ENCODE measurements around the gene NKPD1.

NKPD1 gene

DNA sequence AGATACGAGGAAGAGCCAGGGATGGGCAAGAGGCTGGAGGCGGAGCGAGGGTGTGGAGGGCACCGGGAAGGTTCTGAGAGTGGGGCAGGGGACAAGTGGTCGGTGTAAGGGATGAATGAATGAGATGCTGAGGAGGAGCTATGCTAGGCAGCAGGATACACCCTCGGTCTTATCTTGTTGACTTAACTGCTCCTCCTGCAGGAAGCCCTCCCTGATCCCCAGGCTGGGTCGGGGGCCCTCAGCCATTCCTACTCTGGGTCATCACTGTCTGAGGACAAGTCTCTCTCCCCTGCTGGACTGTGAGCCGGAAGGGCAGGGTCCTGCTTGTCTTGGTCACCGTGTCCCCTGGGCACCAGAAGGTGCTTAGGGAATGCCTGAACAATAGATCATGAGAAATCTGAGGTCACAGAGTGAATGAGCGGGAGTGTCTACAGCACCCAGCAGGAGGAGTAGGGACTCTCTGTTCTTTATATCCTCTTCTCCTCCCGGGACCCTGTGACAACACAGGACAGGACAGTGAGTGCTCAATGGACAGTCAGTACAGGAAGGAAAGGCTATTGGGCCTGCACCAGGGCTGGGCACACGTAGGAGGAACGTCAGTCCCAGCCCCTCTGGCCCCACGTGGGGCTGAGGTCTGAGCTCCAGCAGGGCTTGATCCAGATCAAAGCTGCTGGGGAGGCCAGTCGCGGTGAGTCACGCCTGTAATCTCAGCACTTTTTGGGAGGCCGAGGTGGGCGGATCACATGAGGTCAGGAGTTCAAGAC, 6.5 kb downstream of the NKPD1 start:
- DNase-seq (ENCODE audit: low read depth in 2 of 2), result no peak

DNA sequence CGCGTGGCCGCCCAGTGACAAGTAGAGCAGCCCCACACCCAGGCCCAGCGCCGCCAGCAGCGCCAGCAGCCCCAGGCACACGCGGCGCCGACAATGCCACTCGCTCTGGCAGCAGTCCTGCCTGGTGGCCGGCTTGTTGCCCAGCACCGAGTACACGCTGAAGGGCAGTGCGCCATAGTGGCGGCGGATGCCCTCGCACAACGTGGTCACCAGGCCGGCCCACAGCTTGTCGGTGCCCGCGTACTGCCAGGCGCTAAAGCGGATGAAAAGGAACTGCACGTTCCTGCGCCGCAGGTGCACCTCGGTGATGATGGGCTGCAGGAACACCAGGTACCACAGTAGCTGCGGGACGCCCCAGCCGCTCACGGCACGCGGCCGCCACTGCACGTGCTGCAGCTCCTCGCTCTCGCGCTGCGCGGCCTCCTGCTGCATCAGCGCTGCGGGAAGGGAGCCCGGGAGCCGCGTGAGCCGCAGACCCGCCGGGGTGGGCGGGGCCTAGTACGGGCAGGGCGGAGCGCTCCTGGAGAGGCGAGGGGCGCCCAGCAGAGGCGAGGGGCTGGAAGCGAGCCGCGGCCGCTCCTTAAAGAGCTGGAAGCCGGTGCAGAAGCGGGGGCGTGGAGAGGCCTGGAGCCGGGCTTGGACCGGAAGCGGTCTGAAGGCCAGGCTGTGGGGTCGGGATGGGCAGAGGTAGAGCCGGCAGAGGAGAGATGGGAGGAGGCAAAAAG, 7.3 kb downstream of the NKPD1 start:
- DNase-seq (ENCODE audit: low read depth in 2 of 2), result peak; percentile 30 to 36

DNA sequence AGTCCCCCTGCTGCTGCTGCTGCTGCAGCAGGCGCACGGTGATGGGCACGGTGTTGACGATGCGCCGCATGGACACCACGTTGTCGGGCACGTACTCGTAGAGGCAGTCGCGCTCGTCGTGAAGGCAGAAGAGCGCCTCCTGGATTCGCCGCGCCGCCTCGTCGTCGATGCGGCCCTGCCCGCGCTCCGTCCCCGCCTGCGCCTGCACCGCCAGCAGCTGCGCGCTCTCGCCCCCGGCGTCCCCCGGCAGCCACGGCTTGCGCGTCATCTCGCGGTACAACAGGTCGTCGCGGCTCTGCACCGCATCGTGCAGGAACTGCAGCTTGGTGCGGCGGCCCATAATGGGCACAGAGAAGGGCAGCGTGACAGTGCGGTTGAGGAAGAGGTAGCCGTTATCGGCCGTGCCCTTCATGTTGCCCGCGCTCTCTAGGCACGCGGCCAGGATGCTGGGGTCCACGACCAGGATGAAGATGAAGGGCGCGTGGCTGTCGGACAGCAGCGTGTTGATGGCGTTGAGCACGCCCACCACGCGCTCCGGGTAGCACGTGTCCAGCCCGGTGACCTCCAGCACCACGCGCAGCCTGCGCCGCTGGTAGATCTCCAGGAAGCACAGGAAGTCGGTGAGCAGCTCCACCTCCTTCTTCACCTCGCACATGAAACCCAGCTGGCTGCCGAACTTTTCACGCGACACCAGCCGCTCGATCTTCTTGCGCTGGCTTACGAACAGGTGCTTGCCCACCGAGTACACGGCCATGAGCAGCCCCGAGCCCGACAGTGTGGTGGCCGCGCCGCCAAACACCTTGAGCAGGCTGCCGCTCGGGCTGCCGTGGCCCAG, 8.1 kb downstream of the NKPD1 start:
- peak; percentile 27 to 39 for DNase-seq (ENCODE audit: low read depth in 2 of 2)

DNA sequence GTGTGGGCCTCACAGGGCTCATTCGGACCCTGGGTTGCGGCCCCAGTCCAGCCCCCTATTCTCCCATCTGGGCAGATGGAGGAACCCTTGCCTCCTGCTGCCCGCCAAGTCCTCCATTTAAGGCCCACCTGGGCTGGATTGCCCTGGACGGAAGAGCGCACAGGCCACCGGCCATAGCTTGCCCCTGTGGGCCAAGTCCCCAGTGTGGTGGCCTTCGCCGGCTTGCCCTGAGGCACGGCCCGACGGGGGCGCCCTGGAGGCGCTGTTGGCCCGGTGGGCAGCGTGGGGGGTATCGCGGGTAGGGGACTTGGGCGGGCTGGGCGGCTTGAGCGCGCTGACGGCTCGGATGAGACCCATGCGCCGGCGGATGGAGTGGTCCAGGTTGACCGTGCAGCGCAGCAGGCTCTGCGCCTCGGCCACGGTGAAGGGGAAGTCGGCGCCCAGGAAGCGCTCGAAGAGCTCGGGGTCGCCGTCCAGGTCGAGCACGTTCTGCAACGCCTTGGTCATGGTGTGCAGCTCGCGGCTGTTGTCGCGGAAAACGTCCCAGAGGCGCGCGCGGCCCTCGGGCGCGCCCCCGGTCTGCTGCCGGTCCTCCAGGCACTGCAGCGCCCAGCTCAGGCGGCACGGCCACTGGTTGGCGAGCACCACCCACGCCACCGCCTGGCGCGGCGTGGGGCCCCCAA, 8.8 kb downstream of the NKPD1 start:
- DNase-seq (ENCODE audit: low read depth in 2 of 2), result no peak

DNA sequence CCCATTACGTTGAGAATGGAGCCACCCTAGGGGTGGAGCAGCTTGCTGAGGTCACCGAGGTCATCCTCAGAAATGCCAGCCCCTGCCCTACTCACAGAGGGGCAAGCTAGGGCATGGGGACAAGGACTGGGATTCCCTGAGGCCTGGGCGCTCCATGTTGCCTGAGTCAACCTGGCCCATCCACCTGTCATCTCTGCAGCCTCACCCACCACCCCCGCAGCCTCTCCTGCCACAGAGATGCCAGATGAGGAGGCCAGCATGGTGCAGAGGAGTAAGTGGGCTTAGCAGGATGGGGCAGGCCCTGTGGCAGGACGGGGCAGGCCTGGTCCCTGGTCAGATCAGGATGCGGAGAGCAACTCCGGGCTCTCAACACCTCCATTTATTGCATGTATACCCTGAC, 9.5 kb downstream of the NKPD1 start:
- DNase-seq (ENCODE audit: low read depth in 2 of 2), result no peak

DNA sequence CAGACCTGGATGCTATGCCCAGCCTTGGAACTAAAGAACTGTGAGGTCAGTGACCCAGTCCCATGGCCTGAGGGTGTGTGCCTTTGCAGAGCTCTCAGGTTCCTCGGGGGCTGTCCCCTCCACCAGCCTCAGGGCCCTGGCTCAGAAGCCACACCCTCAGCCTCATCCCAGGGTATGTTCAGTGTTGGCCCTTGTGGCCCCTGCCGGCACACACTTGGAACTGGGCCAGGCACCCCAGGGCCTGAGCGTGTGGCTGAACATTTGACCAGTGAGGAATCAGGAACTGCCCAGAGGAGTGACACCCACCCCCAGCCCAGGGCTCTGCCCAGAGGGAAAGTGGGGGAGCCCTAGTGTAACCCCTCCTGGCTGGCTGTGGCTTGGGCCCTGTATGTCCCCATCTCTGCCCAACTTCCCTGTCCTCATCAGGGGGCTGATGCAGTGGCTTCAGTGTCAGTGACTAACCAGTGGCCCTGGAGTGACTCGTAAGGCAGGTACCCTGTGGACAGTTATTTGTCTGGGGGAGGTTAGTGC, 10.0 kb downstream of the NKPD1 start:
- no peak for DNase-seq (ENCODE audit: low read depth in 2 of 2)

DNA sequence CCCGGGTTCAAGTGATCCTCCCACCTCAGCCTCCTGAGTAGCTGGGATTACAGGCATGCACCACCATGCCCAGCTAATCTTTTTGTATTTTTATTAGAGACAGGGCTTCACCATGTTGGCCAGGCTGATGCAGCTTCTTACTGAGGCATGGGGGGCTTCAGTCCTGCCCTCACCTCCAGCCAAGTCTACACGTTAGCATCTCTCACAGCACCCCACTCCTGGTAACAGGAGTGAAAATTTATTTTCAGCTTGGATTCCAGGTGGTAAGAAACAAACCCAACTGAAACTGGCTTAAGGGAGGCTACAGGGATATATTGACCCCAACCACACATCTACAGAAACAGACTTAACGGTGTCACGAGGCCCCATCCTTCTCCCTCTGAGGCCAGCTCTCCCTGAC, 10.6 kb downstream of the NKPD1 start:
- no peak for DNase-seq (ENCODE audit: low read depth in 2 of 2)

DNA sequence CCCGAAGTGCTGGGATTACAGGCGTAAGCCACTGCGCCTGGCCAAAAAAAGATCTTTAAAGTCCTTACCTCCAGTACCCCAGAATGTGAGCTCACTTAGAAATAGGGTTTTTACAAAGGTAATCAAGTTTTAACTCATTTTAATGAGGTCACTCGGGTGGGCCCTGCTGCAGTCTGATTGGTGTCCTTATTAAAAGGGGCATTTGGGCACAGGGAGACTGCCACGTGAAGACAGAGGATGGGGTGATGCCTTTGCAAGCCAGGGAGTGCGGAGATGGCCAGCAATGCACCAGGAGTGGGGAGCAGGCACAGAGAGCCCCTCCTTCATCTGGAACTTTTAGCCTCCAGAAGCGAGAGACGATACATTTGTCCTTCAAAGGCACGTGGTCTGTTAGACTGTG, 11.7 kb downstream of the NKPD1 start:
- no peak for DNase-seq (ENCODE audit: low read depth in 2 of 2)

DNA sequence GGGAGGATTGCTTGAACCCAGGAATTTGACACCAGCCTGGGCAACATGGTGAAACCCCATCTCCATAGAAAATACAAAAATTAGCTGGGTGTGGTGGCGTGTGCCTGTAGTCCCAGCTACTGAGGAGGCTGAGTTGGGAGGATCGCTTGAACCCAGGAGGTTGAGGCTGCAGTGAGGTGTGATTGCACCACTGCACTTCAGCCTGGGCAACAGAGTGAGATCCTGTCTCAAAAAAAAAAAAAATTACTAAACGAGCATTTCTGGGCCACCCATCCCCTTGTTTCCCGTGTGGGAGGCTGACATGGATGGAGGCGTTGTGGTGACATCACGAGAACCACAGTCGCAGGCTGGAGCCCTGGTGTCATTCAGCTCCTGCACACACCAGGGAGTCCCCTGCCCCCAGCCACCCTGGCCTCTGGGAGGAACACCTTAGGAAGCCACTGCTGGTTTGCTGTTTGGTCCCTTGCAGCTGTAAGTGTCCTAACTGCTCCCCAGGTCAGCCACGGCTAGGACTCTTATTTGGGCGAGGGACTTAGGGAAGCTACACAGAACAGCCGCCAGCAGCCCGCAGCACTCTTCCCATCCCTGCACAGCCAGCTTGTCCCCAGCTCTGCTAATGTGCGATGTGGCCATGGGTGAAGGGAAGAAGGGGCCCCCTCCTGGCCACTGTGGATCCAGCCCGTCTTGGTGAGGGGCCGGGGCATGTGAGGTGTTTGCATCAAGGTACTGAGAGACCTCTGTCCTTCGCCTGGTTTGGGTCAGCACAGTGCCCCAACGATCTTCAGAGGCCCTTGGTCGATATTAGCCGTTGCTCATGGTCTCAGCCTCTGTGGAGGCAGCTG, 12.7 kb downstream of the NKPD1 start:
- no peak for DNase-seq (ENCODE audit: low read depth in 2 of 2)

DNA sequence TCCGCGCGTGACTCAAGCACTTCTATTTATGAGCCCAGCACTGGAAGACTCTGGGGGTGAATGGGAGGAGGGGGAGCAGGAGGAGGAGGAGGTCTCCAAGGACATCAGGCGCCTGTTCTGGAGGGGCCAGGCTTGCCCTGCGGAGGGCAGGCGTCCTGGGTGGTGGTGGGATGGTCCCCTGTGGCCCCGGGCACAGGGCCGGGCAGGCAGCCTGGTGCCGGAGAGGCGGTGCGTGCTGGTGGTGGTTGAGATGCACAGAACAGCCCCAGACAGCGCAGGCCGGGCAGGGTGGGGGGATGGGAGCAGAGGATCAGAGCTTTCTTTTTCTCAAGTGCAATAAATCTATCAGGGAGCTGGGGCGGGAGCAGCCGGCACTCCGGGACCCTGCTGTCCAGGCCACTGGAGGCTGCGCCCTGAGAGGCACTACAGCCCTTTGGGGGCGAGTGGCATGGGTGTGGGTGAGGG, 14.0 kb downstream of the NKPD1 start:
- no peak for DNase-seq (ENCODE audit: low read depth in 2 of 2)

DNA sequence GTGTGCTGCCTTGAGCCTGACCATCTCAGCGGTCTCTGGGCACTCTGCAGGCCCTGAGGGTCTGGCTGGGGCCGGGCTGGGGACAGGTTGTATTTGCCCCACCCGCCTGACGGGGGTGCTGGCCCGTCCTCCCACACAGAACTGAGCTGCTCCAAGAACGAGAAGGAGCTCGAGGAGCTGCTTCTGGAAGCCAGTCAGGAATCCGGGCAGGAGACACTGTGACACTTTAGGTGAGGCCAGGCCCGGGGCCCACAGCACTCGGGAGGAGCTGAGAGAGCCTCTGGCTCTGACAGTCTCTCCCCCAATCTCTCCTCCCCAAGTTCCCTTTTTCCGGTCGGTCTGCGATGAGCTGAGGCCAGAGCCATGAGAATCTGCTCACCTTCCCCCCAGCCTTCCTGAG, 14.5 kb downstream of the NKPD1 start:
- DNase-seq (ENCODE audit: low read depth in 2 of 2), result no peak

DNA sequence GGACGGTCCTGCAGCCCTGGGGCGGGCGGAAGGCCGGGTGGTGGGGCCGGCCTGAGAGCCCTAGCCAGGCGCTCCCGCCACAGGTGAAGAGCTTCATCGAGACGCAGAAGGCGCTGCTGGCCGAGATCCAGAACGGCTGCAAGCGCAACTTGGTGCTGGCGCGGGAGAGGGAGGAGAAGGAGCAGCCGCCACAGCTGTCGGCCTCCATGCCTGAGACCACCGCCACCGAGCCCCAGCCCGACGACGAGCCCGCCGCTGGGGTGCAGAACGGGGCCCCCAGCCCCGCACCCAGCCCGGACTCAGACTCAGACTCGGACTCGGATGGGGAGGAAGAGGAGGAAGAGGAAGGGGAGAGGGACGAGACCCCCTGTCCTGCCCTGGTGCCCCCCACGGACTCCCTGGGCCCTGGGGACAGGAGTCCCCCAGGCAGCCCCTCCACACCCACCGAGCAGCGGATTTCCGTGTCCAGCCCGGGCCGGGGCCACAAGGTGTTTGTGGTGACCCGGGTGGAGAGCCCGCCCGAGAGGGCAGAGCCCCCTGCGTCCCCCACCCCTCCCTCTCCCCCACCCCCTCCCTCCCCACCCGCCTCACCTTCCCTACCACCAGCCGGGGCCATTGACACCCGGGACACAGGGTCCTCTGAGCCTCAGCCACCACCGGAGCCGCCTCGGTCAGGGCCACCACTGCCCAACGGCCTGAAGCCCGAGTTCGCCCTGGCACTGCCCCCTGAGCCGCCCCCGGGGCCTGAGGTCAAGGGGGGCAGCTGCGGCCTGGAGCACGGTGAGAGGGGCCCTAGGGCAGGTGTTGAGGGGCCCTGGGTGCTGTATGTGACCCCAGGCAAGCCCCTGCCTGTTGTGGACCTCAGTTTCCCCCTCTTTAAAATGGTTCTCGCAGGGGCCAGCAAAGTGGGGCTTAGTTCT, 15.3 kb downstream of the NKPD1 start:
- DNase-seq (ENCODE audit: low read depth in 2 of 2), result no peak

DNA sequence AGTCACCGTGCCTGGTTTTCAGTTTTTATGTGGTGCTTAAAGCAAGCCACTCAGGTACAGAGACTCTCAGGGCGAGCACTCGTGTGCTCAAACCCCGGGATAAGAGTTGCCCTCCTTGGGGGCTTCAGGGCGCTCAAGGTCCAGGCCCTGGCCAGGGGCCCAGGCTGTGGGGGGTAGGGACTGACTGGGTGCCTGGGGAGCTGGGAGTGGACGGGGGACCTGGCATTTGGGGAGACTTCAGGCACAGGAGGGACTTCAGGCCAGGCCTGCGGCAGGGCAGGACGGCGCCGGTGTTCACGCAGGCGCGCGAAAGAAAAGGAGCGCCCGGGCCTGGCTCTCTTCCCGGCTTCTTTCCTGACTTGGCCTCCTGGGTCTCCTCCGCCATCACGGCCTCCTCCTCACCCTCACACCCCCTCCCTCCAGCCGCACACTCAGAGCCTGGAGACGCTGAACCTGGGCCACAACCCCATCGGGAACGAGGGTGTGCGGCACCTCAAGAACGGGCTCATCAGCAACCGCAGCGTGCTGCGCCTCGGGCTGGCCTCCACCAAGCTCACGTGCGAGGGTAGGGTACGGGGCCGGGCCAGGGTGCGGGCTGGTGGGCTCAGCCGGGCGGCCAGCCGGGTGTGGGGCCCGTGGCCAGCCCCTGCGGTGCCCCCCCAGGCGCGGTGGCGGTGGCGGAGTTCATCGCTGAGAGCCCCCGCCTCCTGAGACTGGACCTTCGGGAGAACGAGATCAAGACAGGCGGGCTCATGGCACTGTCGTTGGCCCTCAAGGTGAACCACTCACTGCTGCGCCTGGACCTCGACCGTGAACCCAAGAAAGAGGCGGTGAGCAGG, 16.1 kb downstream of the NKPD1 start:
- DNase-seq (ENCODE audit: low read depth in 2 of 2), result no peak

DNA sequence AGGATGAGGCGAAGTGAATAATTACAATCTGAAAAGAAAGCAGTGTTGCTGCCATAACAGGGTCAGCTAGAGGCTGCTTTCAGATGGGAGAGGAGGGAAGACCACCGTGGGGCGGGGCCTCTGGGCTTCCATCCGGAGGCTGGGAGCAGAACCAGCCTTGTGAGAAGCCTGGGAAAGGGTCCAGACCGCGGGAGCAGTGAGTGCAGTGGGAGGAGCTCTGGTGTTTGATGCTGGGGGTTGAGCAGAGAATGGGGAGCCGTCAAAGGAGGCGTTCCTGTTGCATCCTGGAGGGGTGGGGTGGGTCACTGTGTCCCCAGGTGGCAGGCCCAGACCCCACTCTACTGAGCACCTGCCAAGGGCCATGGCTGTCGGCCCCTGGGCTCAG, 18.1 kb downstream of the NKPD1 start:
- DNase-seq (ENCODE audit: low read depth in 2 of 2), result no peak

DNA sequence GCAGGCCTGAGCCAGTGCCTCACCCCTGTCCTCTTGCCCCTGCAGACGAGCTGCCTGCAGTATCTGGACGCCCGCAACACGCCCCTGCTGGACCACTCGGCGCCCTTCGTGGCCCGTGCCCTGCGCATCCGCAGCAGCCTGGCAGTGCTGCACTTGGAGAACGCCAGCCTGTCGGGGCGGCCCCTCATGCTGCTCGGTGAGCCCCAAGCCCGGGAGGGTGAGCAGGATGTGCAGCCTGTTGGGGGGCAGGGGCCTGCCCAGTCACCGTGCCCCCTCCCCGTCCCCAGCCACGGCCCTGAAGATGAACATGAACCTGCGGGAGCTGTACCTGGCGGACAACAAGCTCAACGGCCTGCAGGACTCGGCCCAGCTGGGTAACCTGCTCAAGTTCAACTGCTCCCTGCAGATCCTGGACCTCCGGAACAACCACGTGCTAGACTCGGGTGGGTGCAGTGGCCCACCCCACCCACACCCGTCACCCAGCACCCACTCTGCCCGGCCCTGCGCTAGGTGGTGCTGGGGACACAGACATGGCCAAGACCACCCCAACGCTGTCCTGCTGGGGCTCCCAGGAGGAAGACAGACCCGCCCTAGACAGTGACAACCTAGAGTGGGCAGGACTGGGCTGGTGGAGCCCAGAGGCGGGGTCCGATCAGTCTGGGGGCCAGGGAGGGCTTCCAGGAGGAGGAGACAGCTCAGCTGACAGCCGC, 18.6 kb downstream of the NKPD1 start:
- no peak for DNase-seq (ENCODE audit: low read depth in 2 of 2)

DNA sequence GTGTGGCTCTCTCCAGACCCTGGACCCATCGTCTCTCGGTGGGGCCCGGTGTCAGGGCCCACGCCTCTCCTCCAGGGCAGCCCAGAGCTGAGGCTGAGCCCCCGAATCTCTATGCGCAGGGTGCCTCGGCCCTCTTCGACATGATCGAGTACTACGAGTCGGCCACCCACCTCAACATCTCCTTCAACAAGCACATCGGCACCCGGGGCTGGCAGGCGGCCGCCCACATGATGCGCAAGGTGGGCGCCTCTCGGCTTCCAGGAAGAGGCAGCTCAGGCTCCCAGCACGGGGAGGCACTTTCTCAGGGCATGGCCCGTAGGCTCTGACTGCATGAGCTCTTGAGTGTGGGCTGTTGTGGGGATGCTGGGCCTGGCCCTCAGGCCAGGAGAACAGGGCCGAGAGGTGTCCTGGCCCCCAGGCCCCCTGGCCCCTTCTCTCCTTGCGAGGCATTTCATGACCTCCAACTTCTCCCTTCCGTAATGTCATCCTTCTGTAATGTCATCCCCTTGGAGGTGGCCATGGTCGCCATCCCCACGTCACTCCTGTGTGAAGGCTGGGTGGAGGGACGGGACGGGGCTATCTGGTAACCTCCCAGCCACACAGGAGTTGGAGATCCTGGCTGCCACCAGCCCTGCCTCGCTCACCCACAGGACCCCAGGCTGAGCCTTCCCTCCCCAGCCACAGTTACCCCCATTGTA, 19.4 kb downstream of the NKPD1 start:
- DNase-seq (ENCODE audit: low read depth in 2 of 2), result no peak

DNA sequence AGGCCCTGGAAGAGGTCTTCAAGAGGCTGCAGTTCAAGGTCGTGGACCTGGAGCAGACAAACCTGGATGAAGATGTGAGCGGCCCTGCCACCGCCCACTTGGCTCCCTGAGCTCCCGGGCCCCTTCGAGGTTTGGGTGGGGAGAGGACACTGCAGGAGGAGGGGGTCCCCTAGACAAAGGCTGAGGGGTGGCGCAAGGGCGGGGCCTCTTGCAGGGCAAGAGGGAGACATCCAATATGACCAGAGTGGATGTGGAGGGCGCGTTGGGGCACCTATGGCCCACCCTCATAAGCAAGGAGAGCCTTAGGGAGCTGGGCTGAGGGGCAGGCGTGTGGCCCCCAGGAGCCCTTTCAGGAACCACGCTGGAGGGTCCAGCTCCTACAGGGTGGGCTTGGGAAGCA, 20.2 kb downstream of the NKPD1 start:
- DNase-seq (ENCODE audit: low read depth in 2 of 2), result no peak

DNA sequence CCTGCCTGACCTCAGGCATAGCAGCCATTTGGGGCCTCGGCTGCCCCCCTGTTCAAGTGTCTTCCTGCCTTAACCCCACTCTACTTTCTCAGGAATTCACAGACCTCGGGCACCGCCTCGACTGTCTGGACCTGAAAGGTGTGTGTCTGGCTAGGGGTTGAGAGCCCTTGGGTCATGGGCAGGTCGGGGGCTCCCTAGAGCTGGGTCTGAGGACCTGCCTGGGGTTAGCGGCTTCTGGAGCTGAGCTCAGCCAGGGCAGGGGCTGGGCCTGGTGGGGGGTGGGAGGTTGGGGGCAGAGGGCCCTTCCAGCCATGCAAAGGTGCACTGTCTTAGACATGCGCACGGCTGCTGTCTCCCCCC, 20.7 kb downstream of the NKPD1 start:
- DNase-seq (ENCODE audit: low read depth in 2 of 2), result no peak
